Measurements from ENCODE around the gene INPP5D.
A peak's percentile ranks its signal among the peaks of the same experiment; 100 is the strongest.

The INPP5D gene

GRCh38 chr2:233234996-233235395 is 174.9 kb downstream of the INPP5D start:
- Histone ChIP-seq H3K9me3 (ENCODE audit: low read length) (no peaks in the 10 kb centered on the region), H3K79me2 (ENCODE audit: insufficient read depth, low read length) (no peaks in the 10 kb centered on the region), H3K9me2 (ENCODE audit: low read depth, low read length) (no peaks in the 10 kb centered on the region), H4K20me1 (ENCODE audit: insufficient read depth, low read length) (no peaks in the 10 kb centered on the region), H3F3A (ENCODE audit: insufficient read depth, low read length) (no peaks in the 10 kb centered on the region), H3K4me1 (ENCODE audit: insufficient read depth, low read length, severe bottlenecking) (no peaks in the 10 kb centered on the region), H3K27me3 (ENCODE audit: insufficient read depth, low read length) (no peaks in the 10 kb centered on the region), H2AFZ (ENCODE audit: low read length) (no peak overlapping the region), H3K4me2 (ENCODE audit: low read length) (no peak overlapping the region), H3K4me3 (ENCODE audit: low read depth, low read length, poor library complexity, severe bottlenecking) (no peak overlapping the region), H3K9ac (ENCODE audit: low read length) (no peak overlapping the region), H3K36me3 (ENCODE audit: insufficient read depth, low read length) (no peaks in the 10 kb centered on the region), H3K27ac (ENCODE audit: low read depth, low read length, poor library complexity, severe bottlenecking) (no peak overlapping the region)
- TF ChIP-seq CTCF (IDR thresholded peaks at IDR 0.05; ENCODE audit: low read length), result no peak
- TF ChIP-seq EZH2 (IDR thresholded peaks at IDR 0.05; ENCODE audit: borderline replicate concordance, low read length), result no peak

GRCh38 chr2:233235977-233236376 is 175.8 kb downstream of the INPP5D start:
- H3K4me3 ChIP-seq (ENCODE audit: low read depth, low read length, poor library complexity, severe bottlenecking), result no peak overlapping the region
- no peak overlapping the region for H3K27ac ChIP-seq (ENCODE audit: low read depth, low read length, poor library complexity, severe bottlenecking)
- no peak overlapping the region for H2AFZ ChIP-seq (ENCODE audit: low read length)
- no peaks in the 10 kb centered on the region for H4K20me1 ChIP-seq (ENCODE audit: insufficient read depth, low read length)
- no peaks in the 10 kb centered on the region for H3K79me2 ChIP-seq (ENCODE audit: insufficient read depth, low read length)
- no peak for TF ChIP-seq EZH2 (IDR thresholded peaks at IDR 0.05; ENCODE audit: borderline replicate concordance, low read length)
- peak; percentile 11; the same call in 1 of the 2 replicates for TF ChIP-seq CTCF (IDR thresholded peaks at IDR 0.05; ENCODE audit: low read length)
- no peak overlapping the region for H3K4me2 ChIP-seq (ENCODE audit: low read length)
- H3K9ac ChIP-seq (ENCODE audit: low read length), result no peak overlapping the region
- no peaks in the 10 kb centered on the region for H3K36me3 ChIP-seq (ENCODE audit: insufficient read depth, low read length)
- H3K9me2 ChIP-seq (ENCODE audit: low read depth, low read length), result no peaks in the 10 kb centered on the region
- H3K4me1 ChIP-seq (ENCODE audit: insufficient read depth, low read length, severe bottlenecking), result peaks cover 6% of the 10 kb centered on the region
- H3K27me3 ChIP-seq (ENCODE audit: insufficient read depth, low read length), result no peaks in the 10 kb centered on the region
- H3F3A ChIP-seq (ENCODE audit: insufficient read depth, low read length), result no peaks in the 10 kb centered on the region
- H3K9me3 ChIP-seq (ENCODE audit: low read length), result no peaks in the 10 kb centered on the region

GRCh38 chr2:233236820-233237589 is 176.9 kb downstream of the INPP5D start:
- H3K36me3 ChIP-seq (ENCODE audit: insufficient read depth, low read length), result no peaks in the 10 kb centered on the region
- no peaks in the 10 kb centered on the region for H3K27me3 ChIP-seq (ENCODE audit: insufficient read depth, low read length)
- H3K4me3 ChIP-seq (ENCODE audit: low read depth, low read length, poor library complexity, severe bottlenecking), result no peak overlapping the region
- no peak overlapping the region for H3K9ac ChIP-seq (ENCODE audit: low read length)
- H3K9me3 ChIP-seq (ENCODE audit: low read length), result no peaks in the 10 kb centered on the region
- no peaks in the 10 kb centered on the region for H3K79me2 ChIP-seq (ENCODE audit: insufficient read depth, low read length)
- no peak overlapping the region for H3K4me2 ChIP-seq (ENCODE audit: low read length)
- no peaks in the 10 kb centered on the region for H3F3A ChIP-seq (ENCODE audit: insufficient read depth, low read length)
- no peaks in the 10 kb centered on the region for H4K20me1 ChIP-seq (ENCODE audit: insufficient read depth, low read length)
- H3K27ac ChIP-seq (ENCODE audit: low read depth, low read length, poor library complexity, severe bottlenecking), result no peak overlapping the region
- peaks cover 11% of the 10 kb centered on the region for H3K4me1 ChIP-seq (ENCODE audit: insufficient read depth, low read length, severe bottlenecking)
- TF ChIP-seq EZH2 (IDR thresholded peaks at IDR 0.05; ENCODE audit: borderline replicate concordance, low read length), result no peak
- TF ChIP-seq CTCF (IDR thresholded peaks at IDR 0.05; ENCODE audit: low read length), result no peak
- H2AFZ ChIP-seq (ENCODE audit: low read length), result no peak overlapping the region
- no peaks in the 10 kb centered on the region for H3K9me2 ChIP-seq (ENCODE audit: low read depth, low read length)

All from OCI-LY1 (cell line).